ENCODE measurements around the gene NFASC.

GRCh38 chr1:204923626-204924012 lies 53.0 kb downstream of the NFASC start:
- TF ChIP-seq EZH2phosphoT487 (IDR thresholded peaks at IDR 0.05; ENCODE audit: borderline replicate concordance, low read length) = no peak
- TF ChIP-seq CTCF (IDR thresholded peaks at IDR 0.05; ENCODE audit: low read depth, low read length, poor library complexity, severe bottlenecking) = no peak
